ENCODE results near the gene GCNT3.

DNA sequence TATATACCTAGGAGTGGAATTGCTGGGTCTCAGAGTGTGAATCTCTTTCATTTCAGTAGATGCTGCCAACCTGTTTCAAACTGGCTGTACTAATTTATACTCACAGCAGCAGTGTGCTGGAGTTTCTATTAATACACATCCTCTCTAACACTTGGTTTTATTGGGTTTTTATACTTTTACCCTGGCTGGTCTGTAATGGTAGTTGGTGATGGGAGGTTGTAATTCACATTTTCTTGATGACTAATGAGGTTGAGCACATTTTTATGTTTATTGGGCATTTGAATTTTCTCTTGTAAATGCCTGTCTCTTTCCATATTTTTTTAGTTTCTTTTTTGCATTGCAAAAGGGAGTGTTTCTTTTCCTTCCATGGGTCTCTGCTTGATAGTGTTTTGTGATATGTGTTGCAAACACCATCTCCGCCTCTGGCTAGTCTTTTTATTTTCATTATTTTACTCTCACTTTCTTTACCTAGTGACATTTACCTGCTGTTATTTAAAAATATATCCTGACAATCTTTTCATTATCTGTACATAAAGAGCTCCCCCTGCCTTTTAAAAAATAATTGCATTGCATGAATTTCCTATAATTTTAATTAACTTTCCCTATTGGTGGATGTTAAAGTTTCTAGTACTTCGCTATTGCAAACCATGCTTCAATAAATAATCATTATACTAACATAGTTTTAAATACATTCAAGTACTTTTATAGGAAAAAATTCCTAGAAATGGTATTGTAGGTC is 49.0 kb upstream of the GCNT3 start:
- TF ChIP-seq, protein P1, sequence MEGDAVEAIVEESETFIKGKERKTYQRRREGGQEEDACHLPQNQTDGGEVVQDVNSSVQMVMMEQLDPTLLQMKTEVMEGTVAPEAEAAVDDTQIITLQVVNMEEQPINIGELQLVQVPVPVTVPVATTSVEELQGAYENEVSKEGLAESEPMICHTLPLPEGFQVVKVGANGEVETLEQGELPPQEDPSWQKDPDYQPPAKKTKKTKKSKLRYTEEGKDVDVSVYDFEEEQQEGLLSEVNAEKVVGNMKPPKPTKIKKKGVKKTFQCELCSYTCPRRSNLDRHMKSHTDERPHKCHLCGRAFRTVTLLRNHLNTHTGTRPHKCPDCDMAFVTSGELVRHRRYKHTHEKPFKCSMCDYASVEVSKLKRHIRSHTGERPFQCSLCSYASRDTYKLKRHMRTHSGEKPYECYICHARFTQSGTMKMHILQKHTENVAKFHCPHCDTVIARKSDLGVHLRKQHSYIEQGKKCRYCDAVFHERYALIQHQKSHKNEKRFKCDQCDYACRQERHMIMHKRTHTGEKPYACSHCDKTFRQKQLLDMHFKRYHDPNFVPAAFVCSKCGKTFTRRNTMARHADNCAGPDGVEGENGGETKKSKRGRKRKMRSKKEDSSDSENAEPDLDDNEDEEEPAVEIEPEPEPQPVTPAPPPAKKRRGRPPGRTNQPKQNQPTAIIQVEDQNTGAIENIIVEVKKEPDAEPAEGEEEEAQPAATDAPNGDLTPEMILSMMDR (IDR thresholded peaks at IDR 0.05): no peak
- TF ChIP-seq POLR2A (IDR thresholded peaks at IDR 0.05): no peak

Data from heart left ventricle (tissue), 13 donors.